Smooth muscle cell (in vitro differentiated cells): ENCODE data around the gene TXNDC16. TPM values are rescaled to one million over a fixed set of nuclear protein-coding genes. Genes with fewer than 3 reads are reported as not detected.

Experiments
- DNase-seq: peaks from one replicate; lab custom pipeline; 2025; ENCODE audit not compliant: unreplicated experiment; lab: John Stamatoyannopoulos, UW
- H2AFZ ChIP-seq: fragments of 200-600 bp; sonication (generic); 2 replicates; pipeline ENCODE4 v1.6.0; 2016; ENCODE audit warnings: antibody characterized with exemption, low read depth, mild to moderate bottlenecking
- H3F3A ChIP-seq: fragments of 200-600 bp; sonication (generic); 2 replicates; pipeline ENCODE4 v1.6.0; 2017; ENCODE audit warnings: antibody characterized with exemption, low read depth
- H3K27ac ChIP-seq: fragments of 200-600 bp; sonication (generic); 2 replicates; pipeline ENCODE4 v1.5.1; 2016; ENCODE audit warnings: low read depth, mild to moderate bottlenecking
- H3K27me3 ChIP-seq: fragments of 200-600 bp; sonication (generic); 2 replicates; pipeline ENCODE4 v1.6.1; 2016; ENCODE audit warnings: low read depth, mild to moderate bottlenecking
- H3K36me3 ChIP-seq: fragments of 200-600 bp; sonication (generic); 2 replicates; pipeline ENCODE4 v1.5.1; 2016; ENCODE audit warnings: low read depth
- H3K4me1 ChIP-seq: fragments of 200-600 bp; sonication (generic); 2 replicates; pipeline ENCODE4 v1.5.1; 2016; ENCODE audit warnings: low read depth
- H3K4me2 ChIP-seq: fragments of 200-600 bp; sonication (generic); 2 replicates; pipeline ENCODE4 v1.6.0; 2016; ENCODE audit warnings: mild to moderate bottlenecking
- H3K4me3 ChIP-seq: fragments of 200-600 bp; sonication (generic); 2 replicates; pipeline ENCODE4 v1.5.1; 2016; ENCODE audit warnings: mild to moderate bottlenecking
- H3K79me2 ChIP-seq: fragments of 200-600 bp; sonication (generic); 2 replicates; pipeline ENCODE4 v1.6.0; 2016; ENCODE audit warnings: low read depth, mild to moderate bottlenecking
- H3K9ac ChIP-seq: fragments of 200-600 bp; sonication (generic); 2 replicates; pipeline ENCODE4 v1.6.0; 2016; ENCODE audit warnings: low read depth
- H3K9me3 ChIP-seq: fragments of 200-600 bp; sonication (generic); replicated peaks from 2 replicates; pipeline ENCODE4 v1.5.1; 2016; ENCODE audit warnings: low read depth
- H4K20me1 ChIP-seq: fragments of 200-600 bp; sonication (generic); 2 replicates; pipeline ENCODE4 v1.6.0; 2016; ENCODE audit warnings: low read depth
- WGBS: methylation state at CpG from one replicate; pipeline ENCODE4 v1.1.7; 2016; ENCODE audit warnings: low lambda C conversion rate; 5-methylcytosine and 5-hydroxymethylcytosine counted together
- polyA plus RNA-seq: library from polyadenylated mRNA; unstranded; fragments of >200 nt; fragmentation: Nextera tagmentation; extraction: Ambion mirVana; gene quantifications from 2 replicates; pipeline ENCODE4 v1.2.1, GENCODE V29; 2016
- total RNA-seq: library from RNA; depleted of rRNA; stranded (reverse); fragments of >200 nt; gene quantifications from 2 replicates; pipeline ENCODE4 v1.2.3, GENCODE V29; 2014
- TF ChIP-seq, protein P1 (sequence below): fragments of 200-600 bp; sonication (generic); IDR thresholded peaks from 2 replicates; pipeline ENCODE4 v1.5.1; 2017; ENCODE audit warnings: borderline replicate concordance, mild to moderate bottlenecking, antibody characterized with exemption; ENCODE audit not compliant: insufficient read depth, poor library complexity, severe bottlenecking

TXNDC16 gene
- total and polyA plus RNA-seq, 2 experiments from 2014 or later, result 1.8 to 5.6 TPM

DNA sequence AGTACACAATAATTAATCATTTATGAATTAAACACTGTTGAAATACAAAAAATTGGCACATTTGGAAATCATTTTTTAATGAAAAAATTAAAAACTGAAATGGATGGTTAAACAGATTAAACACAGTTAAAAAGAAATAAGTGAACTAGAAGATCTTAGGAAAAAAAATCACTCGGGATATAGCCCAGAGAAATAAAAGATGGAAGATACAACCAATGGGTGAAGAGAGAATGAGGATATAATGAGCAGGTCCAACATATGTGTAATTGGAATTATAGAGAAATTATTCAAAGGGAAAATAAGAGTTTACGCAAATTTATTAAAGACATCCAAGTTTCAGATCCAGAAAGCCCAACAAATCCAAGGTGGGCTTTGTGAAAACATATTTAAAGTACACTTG, 6.4 kb upstream of the TXNDC16 start:
- Histone ChIP-seq H3K4me3 (no peak overlapping the region), H3K9me3 (no peaks in the 10 kb centered on the region), H2AFZ (no peak overlapping the region), H3K27me3 (no peaks in the 10 kb centered on the region), H3K36me3 (no peaks in the 10 kb centered on the region), H3K79me2 (no peaks in the 10 kb centered on the region), H3K4me1 (no peaks in the 10 kb centered on the region), H4K20me1 (no peaks in the 10 kb centered on the region), H3K4me2 (no peak overlapping the region), H3F3A (no peaks in the 10 kb centered on the region), H3K9ac (no peak overlapping the region), H3K27ac (no peak overlapping the region)
- 93% methylated on average over 2 of the region's 2 CpGs for WGBS
- TF ChIP-seq, protein P1, sequence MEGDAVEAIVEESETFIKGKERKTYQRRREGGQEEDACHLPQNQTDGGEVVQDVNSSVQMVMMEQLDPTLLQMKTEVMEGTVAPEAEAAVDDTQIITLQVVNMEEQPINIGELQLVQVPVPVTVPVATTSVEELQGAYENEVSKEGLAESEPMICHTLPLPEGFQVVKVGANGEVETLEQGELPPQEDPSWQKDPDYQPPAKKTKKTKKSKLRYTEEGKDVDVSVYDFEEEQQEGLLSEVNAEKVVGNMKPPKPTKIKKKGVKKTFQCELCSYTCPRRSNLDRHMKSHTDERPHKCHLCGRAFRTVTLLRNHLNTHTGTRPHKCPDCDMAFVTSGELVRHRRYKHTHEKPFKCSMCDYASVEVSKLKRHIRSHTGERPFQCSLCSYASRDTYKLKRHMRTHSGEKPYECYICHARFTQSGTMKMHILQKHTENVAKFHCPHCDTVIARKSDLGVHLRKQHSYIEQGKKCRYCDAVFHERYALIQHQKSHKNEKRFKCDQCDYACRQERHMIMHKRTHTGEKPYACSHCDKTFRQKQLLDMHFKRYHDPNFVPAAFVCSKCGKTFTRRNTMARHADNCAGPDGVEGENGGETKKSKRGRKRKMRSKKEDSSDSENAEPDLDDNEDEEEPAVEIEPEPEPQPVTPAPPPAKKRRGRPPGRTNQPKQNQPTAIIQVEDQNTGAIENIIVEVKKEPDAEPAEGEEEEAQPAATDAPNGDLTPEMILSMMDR, result no peak
- DNase-seq, result no peak

DNA sequence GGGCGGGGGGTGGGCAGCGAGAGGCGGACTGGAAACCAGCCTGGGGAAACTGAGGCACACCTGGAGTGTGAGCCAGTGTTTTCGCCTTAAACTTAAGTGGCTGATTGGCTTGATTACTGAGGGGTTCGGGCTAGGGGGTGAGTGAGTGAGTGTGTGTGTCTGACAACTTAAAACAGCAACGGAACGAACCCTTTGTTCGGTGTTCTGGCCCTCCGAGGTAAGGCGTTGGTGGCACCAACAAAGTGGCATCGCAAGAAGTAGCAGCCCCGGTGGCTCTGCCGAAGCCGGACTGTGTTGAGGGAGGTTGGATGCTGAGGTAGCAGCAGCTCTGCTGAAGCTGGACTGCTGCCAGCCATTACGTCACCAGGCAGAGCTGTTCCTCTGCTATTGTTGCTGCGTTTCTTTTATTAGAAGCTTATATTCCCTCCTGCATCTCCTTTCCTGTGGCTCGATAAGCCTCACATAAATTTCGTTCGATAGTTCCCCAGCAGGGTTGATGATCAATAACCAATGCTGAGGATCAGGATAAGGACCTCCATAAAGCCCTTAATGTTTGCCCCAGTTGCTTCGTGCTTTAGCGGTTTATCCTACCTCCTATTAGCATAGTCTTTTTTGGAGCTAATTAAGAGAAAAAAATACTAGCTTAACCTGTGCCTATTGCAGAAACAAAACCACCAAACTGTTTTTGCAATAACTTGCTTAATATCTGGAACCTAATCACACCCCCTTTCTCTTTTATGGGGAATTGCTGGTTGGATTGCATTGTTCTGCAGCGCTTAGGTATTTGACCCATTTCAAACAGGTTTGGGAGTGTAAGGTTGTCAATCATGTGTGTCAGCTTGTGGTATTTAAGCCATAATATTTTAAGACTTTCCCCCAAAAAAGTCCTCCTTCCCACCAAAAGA, 1.6 kb upstream of the TXNDC16 start:
- no peaks in the 10 kb centered on the region for H3F3A ChIP-seq
- no peaks in the 10 kb centered on the region for H3K79me2 ChIP-seq
- H3K9me3 ChIP-seq, result no peaks in the 10 kb centered on the region
- no peaks in the 10 kb centered on the region for H3K4me1 ChIP-seq
- peak overlapping the region; percentile 89 for H2AFZ ChIP-seq
- peak overlapping the region; percentile 98 for H3K4me2 ChIP-seq
- H3K9ac ChIP-seq, result peak overlapping the region; percentile 52
- no peak overlapping the region for H3K27ac ChIP-seq
- no peaks in the 10 kb centered on the region for H4K20me1 ChIP-seq
- H3K4me3 ChIP-seq, result peak overlapping the region; percentile 81
- peak; percentile 24 for DNase-seq
- TF ChIP-seq, protein P1, result no peak
- H3K36me3 ChIP-seq, result no peaks in the 10 kb centered on the region
- H3K27me3 ChIP-seq, result no peaks in the 10 kb centered on the region
- WGBS, result 2% methylated on average over 22 of the region's 22 CpGs

DNA sequence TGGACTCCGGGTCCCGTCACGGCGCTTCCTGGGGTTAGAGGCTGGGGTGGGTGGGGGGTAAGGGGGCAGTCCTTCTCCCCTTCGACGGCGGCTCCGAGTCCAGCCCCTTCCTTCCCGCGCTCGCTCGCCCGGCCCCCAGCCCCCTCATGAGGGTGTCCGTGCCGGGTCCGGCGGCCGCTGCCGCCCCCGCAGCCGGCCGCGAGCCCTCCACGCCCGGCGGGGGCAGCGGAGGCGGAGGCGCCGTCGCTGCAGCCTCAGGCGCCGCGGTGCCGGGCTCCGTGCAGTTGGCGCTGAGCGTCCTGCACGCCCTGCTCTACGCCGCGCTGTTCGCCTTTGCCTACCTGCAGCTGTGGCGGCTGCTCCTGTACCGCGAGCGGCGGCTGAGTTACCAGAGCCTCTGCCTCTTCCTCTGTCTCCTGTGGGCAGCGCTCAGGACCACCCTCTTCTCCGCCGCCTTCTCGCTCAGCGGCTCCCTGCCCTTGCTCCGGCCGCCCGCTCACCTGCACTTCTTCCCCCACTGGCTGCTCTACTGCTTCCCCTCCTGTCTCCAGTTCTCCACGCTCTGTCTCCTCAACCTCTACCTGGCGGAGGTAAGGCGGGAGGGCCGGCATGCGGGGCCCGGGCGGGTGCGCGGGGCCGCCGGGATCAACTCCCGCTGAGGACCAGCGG, 831 bp upstream of the TXNDC16 start:
- TF ChIP-seq, protein P1, result no peak
- DNase-seq, result peak; percentile 19
- no peaks in the 10 kb centered on the region for H3K36me3 ChIP-seq
- H3K9ac ChIP-seq, result peak overlapping the region; percentile 52
- H3K27ac ChIP-seq, result no peak overlapping the region
- under 1% methylated on average over 36 of the region's 69 CpGs for WGBS
- H3K9me3 ChIP-seq, result no peaks in the 10 kb centered on the region
- H3K79me2 ChIP-seq, result no peaks in the 10 kb centered on the region
- no peaks in the 10 kb centered on the region for H4K20me1 ChIP-seq
- no peaks in the 10 kb centered on the region for H3F3A ChIP-seq
- H3K27me3 ChIP-seq, result no peaks in the 10 kb centered on the region
- H3K4me2 ChIP-seq, result peak overlapping the region; percentile 98
- peak overlapping the region; percentile 89 for H2AFZ ChIP-seq
- no peaks in the 10 kb centered on the region for H3K4me1 ChIP-seq
- peak overlapping the region; percentile 81 for H3K4me3 ChIP-seq
